Prostate gland (tissue), 2 donors: Measurements from ENCODE around the gene SLC66A3. TPM values are rescaled to one million over a fixed set of nuclear protein-coding genes. Genes with fewer than 3 reads are reported as not detected.

Experiments
- DNase-seq: peaks from one replicate; pipeline ENCODE4 v3.0.0-alpha.2; 2019; ENCODE audit warnings: low spot score
- H3K27ac ChIP-seq, 2 donors: fragments of 200-600 bp; sonication (generic); 2 replicates each; pipeline ENCODE4 v1.5.1; 2017 to 2019
- H3K27me3 ChIP-seq: fragments of 200-600 bp; sonication (generic); replicated peaks from 2 replicates; pipeline ENCODE4 v1.5.1; 2019; ENCODE audit not compliant: insufficient read depth
- H3K36me3 ChIP-seq, 2 donors: fragments of 200-600 bp; sonication (generic); 1 replicate in 1 of 2; 2 replicates in 1 of 2; pipeline versions ENCODE4 v1.5.1 to v1.8.1; 2017 to 2019
- H3K4me1 ChIP-seq: fragments of 200-600 bp; sonication (generic); replicated peaks from 2 replicates; pipeline ENCODE4 v1.5.1; 2019
- H3K4me3 ChIP-seq, 2 donors: fragments of 200-600 bp; sonication (generic); 2 replicates each; pipeline ENCODE4 v1.5.1; 2017 to 2019
- H3K9me3 ChIP-seq: fragments of 200-600 bp; sonication (generic); 2 replicates; pipeline ENCODE4 v1.5.1; 2017
- POLR2A ChIP-seq: fragments of 450-650 bp; IDR thresholded peaks from one replicate; pipeline ENCODE4 v1.6.1; 2016; ENCODE audit warnings: antibody characterized with exemption, mild to moderate bottlenecking
- POLR2AphosphoS5 ChIP-seq: sonication (generic); formaldehyde crosslinking; IDR thresholded peaks from one replicate; pipeline ENCODE4 v1.6.1; 2017; ENCODE audit warnings: antibody characterized with exemption
- WGBS: methylation state at CpG from one replicate; pipeline ENCODE4 v1.1.5; 2018; 5-methylcytosine and 5-hydroxymethylcytosine counted together
- intact Hi-C: fragments of 100-400 bp; cut with DNase I; formaldehyde crosslinking; loops from one replicate; pipeline ENCODE4 v1.14.2; 2022
- total RNA-seq, 2 donors: library from RNA; depleted of rRNA; stranded (reverse); fragments of >200 nt; gene quantifications; one replicate each; pipeline ENCODE4 v1.1.0, GENCODE V29; 2016
- TF ChIP-seq, protein P1 (sequence below), 4 experiments: fragments of 200-600 bp in 2 of 4; fragments of 450-650 bp in 2 of 4; sonication (generic) in 2 of 4; IDR thresholded peaks; 1 replicate in 3 of 4; 2 replicates in 1 of 4; pipeline ENCODE4 v1.5.1; 2016 to 2019; ENCODE audit warnings: antibody characterized with exemption in 4 of 4, mild to moderate bottlenecking in 2 of 4, moderate library complexity in 2 of 4

SLC66A3 gene
- total RNA-seq, 2 donors from 2014 or later: 50.6 to 77.4 TPM

DNA sequence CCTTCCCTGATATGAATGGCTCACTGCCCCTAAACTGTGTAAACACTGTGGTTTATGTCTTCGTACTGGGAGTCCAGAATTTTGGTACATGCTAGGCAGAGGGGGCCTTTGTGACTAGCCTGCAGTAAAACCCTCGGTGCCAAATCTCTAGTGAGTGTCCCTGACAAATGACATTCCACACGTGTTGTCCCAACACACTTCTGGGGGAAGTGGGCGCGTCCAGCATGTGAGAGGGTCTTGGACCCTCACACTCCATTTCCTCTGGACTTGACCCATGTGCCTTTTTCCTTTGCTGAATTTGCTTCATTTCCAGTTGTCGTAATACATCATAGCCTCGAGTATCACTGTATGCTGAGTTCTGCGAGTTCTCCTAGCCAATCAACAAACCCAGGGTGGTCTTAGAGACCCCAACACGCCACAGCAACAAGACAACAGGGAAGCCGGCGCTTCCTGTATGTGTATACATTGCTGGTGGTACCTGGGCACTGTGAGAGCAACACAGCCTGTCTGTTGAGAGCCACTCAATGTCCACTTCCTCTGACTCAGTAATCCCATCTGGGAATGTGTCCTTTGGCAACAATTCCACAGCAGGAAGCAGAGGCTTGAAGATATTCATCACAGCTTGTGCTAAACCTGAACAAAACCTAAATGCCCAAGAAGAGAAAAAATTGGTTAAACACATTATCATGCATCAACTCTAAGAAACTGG, 26.9 kb upstream of the SLC66A3 start:
- Histone ChIP-seq H3K36me3 (no peaks in the 10 kb centered on the region), H3K4me1 (peaks cover 7% of the 10 kb centered on the region), H3K4me3 (no peak overlapping the region), H3K27me3 (no peaks in the 10 kb centered on the region), H3K27ac (no peak overlapping the region), H3K9me3 (no peaks in the 10 kb centered on the region)
- TF ChIP-seq POLR2AphosphoS5: no peak
- TF ChIP-seq POLR2A: no peak
- TF ChIP-seq, protein P1, sequence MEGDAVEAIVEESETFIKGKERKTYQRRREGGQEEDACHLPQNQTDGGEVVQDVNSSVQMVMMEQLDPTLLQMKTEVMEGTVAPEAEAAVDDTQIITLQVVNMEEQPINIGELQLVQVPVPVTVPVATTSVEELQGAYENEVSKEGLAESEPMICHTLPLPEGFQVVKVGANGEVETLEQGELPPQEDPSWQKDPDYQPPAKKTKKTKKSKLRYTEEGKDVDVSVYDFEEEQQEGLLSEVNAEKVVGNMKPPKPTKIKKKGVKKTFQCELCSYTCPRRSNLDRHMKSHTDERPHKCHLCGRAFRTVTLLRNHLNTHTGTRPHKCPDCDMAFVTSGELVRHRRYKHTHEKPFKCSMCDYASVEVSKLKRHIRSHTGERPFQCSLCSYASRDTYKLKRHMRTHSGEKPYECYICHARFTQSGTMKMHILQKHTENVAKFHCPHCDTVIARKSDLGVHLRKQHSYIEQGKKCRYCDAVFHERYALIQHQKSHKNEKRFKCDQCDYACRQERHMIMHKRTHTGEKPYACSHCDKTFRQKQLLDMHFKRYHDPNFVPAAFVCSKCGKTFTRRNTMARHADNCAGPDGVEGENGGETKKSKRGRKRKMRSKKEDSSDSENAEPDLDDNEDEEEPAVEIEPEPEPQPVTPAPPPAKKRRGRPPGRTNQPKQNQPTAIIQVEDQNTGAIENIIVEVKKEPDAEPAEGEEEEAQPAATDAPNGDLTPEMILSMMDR (IDR thresholded peaks at IDR 0.05): no peak
- 76% methylated on average over 11 of the region's 11 CpGs for WGBS
- intact Hi-C loops: no loop called here
- no peak for DNase-seq

DNA sequence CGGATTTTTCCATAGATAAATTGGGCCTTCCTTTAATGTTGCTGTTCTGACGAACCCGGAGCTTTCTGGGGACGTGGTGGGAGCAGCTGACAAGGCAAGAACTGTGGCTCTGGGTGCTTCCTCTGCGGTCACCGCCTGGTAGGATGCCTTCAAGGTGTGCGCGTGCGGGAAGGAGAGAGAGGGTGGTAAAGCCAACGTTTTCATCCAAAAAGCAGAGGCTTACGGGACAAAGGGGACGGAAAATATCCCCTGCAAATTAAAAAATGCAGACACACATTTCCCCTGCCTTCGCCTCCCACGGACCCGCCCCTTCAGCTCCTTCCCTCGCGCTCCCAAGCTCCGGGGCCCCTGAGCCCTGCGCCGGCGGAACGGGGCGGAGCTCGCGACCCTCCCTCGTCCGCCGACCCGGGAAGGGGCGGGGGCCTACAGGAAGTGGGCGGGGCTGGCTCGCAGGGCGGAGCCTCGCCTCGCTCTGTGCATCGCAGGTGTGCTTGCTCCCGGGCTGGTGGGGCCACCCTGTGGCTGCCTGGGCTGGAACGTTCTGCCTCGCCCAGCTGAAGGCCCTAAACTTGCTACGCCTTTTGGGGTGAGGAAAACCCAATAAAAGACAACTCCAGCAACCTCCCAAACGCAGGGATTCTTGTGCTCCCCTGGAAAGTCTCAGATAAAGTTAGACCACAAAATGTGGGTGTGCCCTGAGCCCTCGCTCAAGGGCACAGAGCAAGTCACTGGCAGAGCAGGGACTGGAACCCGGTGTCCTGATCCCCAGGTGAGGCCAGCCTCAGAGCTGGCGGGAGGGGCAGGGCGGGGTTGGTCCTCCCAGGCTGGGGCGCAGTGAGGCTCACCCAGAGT, 25.4 kb upstream of the SLC66A3 start:
- H3K27me3 ChIP-seq: no peaks in the 10 kb centered on the region
- H3K36me3 ChIP-seq: no peaks in the 10 kb centered on the region
- WGBS: 11% methylated on average over 41 of the region's 46 CpGs
- H3K4me3 ChIP-seq: peak overlapping the region; percentile 25 to 32
- H3K27ac ChIP-seq: peak overlapping the region; percentile 52 to 60
- peaks cover 7% of the 10 kb centered on the region for H3K4me1 ChIP-seq
- peak; percentile 62 for TF ChIP-seq POLR2AphosphoS5
- TF ChIP-seq, protein P1 (IDR thresholded peaks at IDR 0.05): peak in 3 of 4 experiments; percentile 30 to 62 (median 57)
- TF ChIP-seq POLR2A: peak; percentile 24
- intact Hi-C loops: loop anchor here (5.0 to 10.0 kb wide), 3 partner anchors 212 to 455 kb away; partner anchors contain the start of gene ROCK2
- H3K9me3 ChIP-seq: no peaks in the 10 kb centered on the region
- DNase-seq: peak; percentile 76

DNA sequence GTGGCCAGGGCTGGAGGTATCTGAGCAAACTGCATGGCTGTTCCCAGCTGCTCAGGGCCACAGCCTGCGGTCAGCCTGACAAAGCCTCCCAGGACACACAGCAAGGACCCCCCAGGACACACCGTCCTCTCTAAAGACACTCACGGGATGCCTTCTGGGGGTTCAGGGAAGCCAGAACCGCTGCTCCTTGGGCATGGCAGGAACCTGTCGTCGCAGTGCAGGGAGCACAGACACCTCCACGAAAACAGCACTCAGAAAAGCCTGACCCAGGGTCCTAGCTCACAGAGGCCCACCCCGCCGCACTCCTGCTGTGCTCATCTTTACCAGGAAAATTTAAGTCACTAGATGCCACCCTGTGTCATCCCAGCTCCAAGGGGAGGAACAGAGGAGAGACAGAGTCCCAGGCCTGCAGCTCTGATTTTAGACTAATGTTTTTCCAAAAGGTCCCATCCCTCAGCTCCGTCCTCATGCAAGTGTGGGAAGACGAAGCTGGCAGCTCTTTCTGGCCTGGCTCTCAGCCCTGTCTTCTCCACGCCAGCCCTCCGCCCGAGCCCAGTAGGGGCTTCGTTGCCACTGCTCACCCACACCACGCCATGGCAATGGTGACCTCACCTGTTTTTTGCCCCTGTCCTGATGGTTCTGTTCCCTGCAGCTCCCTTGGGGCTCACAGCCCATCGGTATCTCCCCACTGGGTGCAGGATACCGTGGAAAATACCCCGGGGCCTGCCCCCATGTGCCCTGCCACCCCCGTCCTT, 23.9 kb upstream of the SLC66A3 start:
- Histone ChIP-seq H3K27me3 (no peaks in the 10 kb centered on the region), H3K4me3 (no peak overlapping the region), H3K4me1 (peaks cover 7% of the 10 kb centered on the region), H3K27ac (no peak overlapping the region), H3K36me3 (no peaks in the 10 kb centered on the region), H3K9me3 (no peaks in the 10 kb centered on the region)
- intact Hi-C loops: loop anchor here (5.0 to 10.0 kb wide), 3 partner anchors 211 to 453 kb away; partner anchors contain the start of gene ROCK2
- DNase-seq: no peak
- no peak for TF ChIP-seq POLR2AphosphoS5
- TF ChIP-seq, protein P1 (IDR thresholded peaks at IDR 0.05): no peak
- no peak for TF ChIP-seq POLR2A
- 84% methylated on average over 20 of the region's 20 CpGs for WGBS

DNA sequence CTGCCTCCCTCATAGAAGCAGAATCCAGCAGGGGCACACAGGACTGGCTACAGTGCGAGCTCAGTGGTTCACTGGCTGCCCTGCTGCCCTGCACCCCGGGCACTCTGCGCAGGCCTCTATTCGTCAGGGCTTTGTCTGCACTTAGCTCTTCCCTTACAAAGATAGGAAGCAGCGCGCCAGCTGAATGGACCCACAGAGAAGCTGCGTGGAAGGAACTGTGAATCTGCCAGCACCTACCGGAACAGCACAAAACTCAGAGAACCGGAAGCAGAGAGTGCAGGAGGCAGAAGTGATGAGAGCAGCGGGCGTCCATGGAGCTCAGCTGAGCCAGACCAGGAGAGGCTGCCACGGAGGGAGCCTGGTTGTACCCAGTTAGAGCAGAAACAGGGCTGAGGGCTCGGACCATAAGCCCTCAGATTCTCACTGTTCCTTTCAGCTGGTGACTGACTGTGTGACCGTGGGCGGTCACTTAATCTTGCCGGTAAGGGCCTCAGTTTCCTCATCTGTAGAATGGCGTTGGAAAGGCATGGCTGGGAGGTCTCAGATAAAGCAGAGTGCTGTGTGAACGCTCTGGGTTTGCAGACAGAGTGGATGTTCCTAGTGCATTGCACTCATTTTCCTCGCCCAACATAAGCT, 23.1 kb upstream of the SLC66A3 start:
- no peaks in the 10 kb centered on the region for H3K27me3 ChIP-seq
- TF ChIP-seq, protein P1 (IDR thresholded peaks at IDR 0.05): no peak
- TF ChIP-seq POLR2AphosphoS5 (no peak), POLR2A (no peak)
- intact Hi-C loops: loop anchor here (2.0 to 10.0 kb wide), 4 partner anchors 210 to 453 kb away; partner anchors contain the start of gene ROCK2
- no peaks in the 10 kb centered on the region for H3K9me3 ChIP-seq
- H3K4me3 ChIP-seq: peak overlapping the region in 1 of 2 donors; percentile 34
- no peak for DNase-seq
- H3K36me3 ChIP-seq: no peaks in the 10 kb centered on the region
- 75% methylated on average over 19 of the region's 19 CpGs for WGBS
- H3K27ac ChIP-seq: no peak overlapping the region
- H3K4me1 ChIP-seq: peaks cover 7% of the 10 kb centered on the region
